Endothelial cell of umbilical vein (primary cell): ENCODE results near the gene GNB5. TPM values are rescaled to one million over a fixed set of nuclear protein-coding genes. Genes with fewer than 3 reads are reported as not detected.

Experiments
- BruUV-seq: library from RNA; stranded (reverse); fragments of 400-500 nt; replicated peaks from 2 replicates; lab custom pipeline; 2021; lab: Mats Ljungman, UMichigan
- CTCF ChIA-PET: fragments of 300-600, 350-600 bp; sonication (Branson Sonifier 250); formaldehyde crosslinking; loops from one replicate; lab custom pipeline; 2021; ENCODE audit warnings: antibody characterized with exemption, inconsistent platforms; lab: Charles Lee
- POLR2A ChIA-PET: fragments of 300-600, 350-600 bp; sonication (Branson Sonifier 250); formaldehyde crosslinking; loops from one replicate; lab custom pipeline; 2021; ENCODE audit warnings: antibody characterized with exemption, inconsistent platforms; lab: Charles Lee
- DNase-seq: peaks from one replicate; pipeline ENCODE4 v3.0.0-alpha.2; 2011; ENCODE audit warnings: low read depth, low spot score
- FAIRE-seq: peaks from 2 replicates; lab custom pipeline; 2011; peaks lifted over from hg19 to GRCh38; lab: Jason Lieb, UNC
- H2AFZ ChIP-seq: 2 replicates; pipeline ENCODE4 v1.6.0; 2012; ENCODE audit warnings: low read depth, low read length, control low read depth, inconsistent platforms
- H3K27ac ChIP-seq: 2 replicates; pipeline ENCODE4 v1.5.1; 2011; ENCODE audit warnings: low read depth, mild to moderate bottlenecking, control low read depth, low read length, moderate library complexity; ENCODE audit not compliant: insufficient read depth
- H3K27me3 ChIP-seq, 2 experiments: 2 replicates each; pipeline versions ENCODE4 v1.6.0 to v1.6.1; 2011; ENCODE audit warnings: low read length in 2 of 2, mixed read lengths in 1 of 2; ENCODE audit not compliant: control insufficient read depth in 2 of 2, insufficient read depth in 2 of 2
- H3K36me3 ChIP-seq, 2 experiments: 2 replicates in 1 of 2; 3 replicates in 1 of 2; pipeline ENCODE4 v1.5.1; 2011; ENCODE audit warnings: low read length in 2 of 2, mild to moderate bottlenecking in 1 of 2, moderate library complexity in 1 of 2; ENCODE audit not compliant: control insufficient read depth in 2 of 2, insufficient read depth in 2 of 2; ENCODE audit errors: extremely low read depth in 1 of 2
- H3K4me1 ChIP-seq: 3 replicates; pipeline ENCODE4 v1.5.1; 2011; ENCODE audit warnings: mild to moderate bottlenecking, low read length; ENCODE audit not compliant: control insufficient read depth, insufficient read depth; ENCODE audit errors: extremely low read depth
- H3K4me2 ChIP-seq: 2 replicates; pipeline ENCODE4 v1.6.1; 2011; ENCODE audit warnings: low read length, control low read depth, mixed read lengths; ENCODE audit not compliant: insufficient read depth
- H3K4me3 ChIP-seq, 3 experiments: fragments of 200-600 bp in 1 of 3; sonication (generic), shearing (Covaris generic) in 1 of 3; replicated peaks in 1 of 3; 2 replicates each; pipeline ENCODE4 v1.5.1; 2011 to 2016; ENCODE audit warnings: control low read depth in 3 of 3, low read length in 3 of 3, mild to moderate bottlenecking in 2 of 3, inconsistent platforms in 1 of 3, low read depth in 1 of 3, moderate library complexity in 1 of 3; ENCODE audit not compliant: insufficient read depth in 1 of 3
- H3K79me2 ChIP-seq: 2 replicates; pipeline ENCODE4 v1.6.0; 2012; ENCODE audit warnings: low read length, inconsistent platforms; ENCODE audit not compliant: control insufficient read depth, insufficient read depth
- H3K9ac ChIP-seq: replicated peaks from 2 replicates; pipeline ENCODE3; 2011; ENCODE audit warnings: low read length, control low read depth; ENCODE audit not compliant: insufficient read depth; ENCODE audit errors: extremely low read depth
- H3K9me1 ChIP-seq: replicated peaks from 3 replicates; pipeline ENCODE4 v1.6.0; 2011; ENCODE audit warnings: mild to moderate bottlenecking, low read length; ENCODE audit not compliant: control insufficient read depth, insufficient read depth; ENCODE audit errors: extremely low read depth
- H3K9me3 ChIP-seq: replicated peaks from 2 replicates; pipeline ENCODE4 v1.5.1; 2012; ENCODE audit warnings: low read length, inconsistent platforms; ENCODE audit not compliant: control insufficient read depth, insufficient read depth
- H4K20me1 ChIP-seq: replicated peaks from 2 replicates; pipeline ENCODE3; 2011; ENCODE audit warnings: mild to moderate bottlenecking, low read length; ENCODE audit not compliant: control insufficient read depth, insufficient read depth; ENCODE audit errors: extremely low read depth
- CTCF ChIP-seq, 2 donors: IDR thresholded peaks; 1 replicate in 1 of 2; 2 replicates in 1 of 2; pipeline ENCODE4 v1.5.1; 2011; ENCODE audit warnings: low read length in 2 of 2, mild to moderate bottlenecking in 2 of 2, moderate library complexity in 2 of 2, control low read depth in 1 of 2, inconsistent platforms in 1 of 2, low read depth in 1 of 2; ENCODE audit not compliant: insufficient read depth in 1 of 2; ENCODE audit errors: extremely low read depth in 1 of 2
- EZH2 ChIP-seq: IDR thresholded peaks from 2 replicates; pipeline ENCODE4 v1.6.1; 2012; ENCODE audit warnings: borderline replicate concordance, low read depth, mild to moderate bottlenecking, moderate library complexity, low read length, inconsistent platforms; ENCODE audit not compliant: severe bottlenecking
- GATA2 ChIP-seq: IDR thresholded peaks from 2 replicates; pipeline ENCODE4 v1.7.0; 2011; ENCODE audit warnings: low read depth, mild to moderate bottlenecking, moderate library complexity, mixed read lengths, low read length; ENCODE audit not compliant: insufficient read length, insufficient read depth
- JUN ChIP-seq: IDR thresholded peaks from 2 replicates; pipeline ENCODE4 v1.6.1; 2011; ENCODE audit warnings: borderline replicate concordance, low read depth; ENCODE audit not compliant: insufficient read length, insufficient read depth
- MYC ChIP-seq: IDR thresholded peaks from one replicate; pipeline ENCODE4 v1.6.1; 2011; ENCODE audit warnings: mild to moderate bottlenecking, low read depth, low read length
- dilution Hi-C: fragments of 300-500 bp; cut with MboI; formaldehyde crosslinking; loops from one replicate; pipeline ENCODE4 v1.15.0; 2019; ENCODE audit warnings: low sequenced_read_pairs; ENCODE audit not compliant: extremely low pct_ligation_motif_present
- intact Hi-C: fragments of 100-400 bp; cut with micrococcal nuclease; formaldehyde crosslinking; loops from one replicate; pipeline ENCODE4 v1.10.0; 2022
- polyA plus RNA-seq, 4 experiments: library from polyadenylated mRNA; depleted of rRNA in 3 of 4; stranded (reverse) in 3 of 4; unstranded in 1 of 4; fragments of >200 nt; gene quantifications; 2 replicates each; pipeline versions ENCODE4 v1.2.1 to v1.2.3, GENCODE V29; 2011 to 2012; ENCODE audit warnings: missing spikeins in 1 of 4
- total RNA-seq: library from RNA; stranded (reverse); gene quantifications from 2 replicates; pipeline ENCODE4 v1.2.3, GENCODE V29; 2021

The GNB5 gene
- total and polyA plus RNA-seq, 2 donors (not counting 3 experiments of a cell fraction or from before 2014, with no cell fraction given) = 15.6 to 16.8 TPM

GRCh38 chr15:52193321-52193720 is 2.1 kb upstream of the GNB5 start:
- H3K36me3 ChIP-seq = no peaks in the 10 kb centered on the region
- no peaks in the 10 kb centered on the region for H4K20me1 ChIP-seq
- no peaks in the 10 kb centered on the region for H3K9me1 ChIP-seq
- no peak overlapping the region for H3K27ac ChIP-seq
- H3K27me3 ChIP-seq = peaks cover 0 to 2% of the 10 kb centered on the region in 2 experiments
- DNase-seq (no peak), FAIRE-seq (no peak)
- H3K9ac ChIP-seq = no peak overlapping the region
- H3K79me2 ChIP-seq = no peaks in the 10 kb centered on the region
- BruUV-seq = no TSS peak
- POLR2A ChIA-PET = no interaction called here
- intact Hi-C loops (no loop called here), dilution Hi-C loops (no loop called here)
- no peak overlapping the region for H3K4me3 ChIP-seq
- H3K9me3 ChIP-seq = no peaks in the 10 kb centered on the region
- H2AFZ ChIP-seq = no peak overlapping the region
- TF ChIP-seq EZH2 = no peak
- TF ChIP-seq CTCF (IDR thresholded peaks at IDR 0.05; ENCODE audit: extremely low read depth in 1 of 2, insufficient read depth in 1 of 2, low read depth in 1 of 2, low read length in 2 of 2) = no peak
- no peak for TF ChIP-seq JUN
- TF ChIP-seq GATA2 = no peak
- TF ChIP-seq MYC = no peak
- CTCF ChIA-PET = interaction anchor here (0.9 to 1.9 kb wide), 5 partner anchors 8 to 34 kb away, joined by 3 to 11 read pairs (median 8); no protein-coding TSS in a partner anchor
- H3K4me1 ChIP-seq = no peaks in the 10 kb centered on the region
- H3K4me2 ChIP-seq = no peak overlapping the region
